HepG2 (cell line): ENCODE measurements around the gene NLRP8. TPM values are rescaled to one million over a fixed set of nuclear protein-coding genes. Genes with fewer than 3 reads are reported as not detected.

Source experiments
- ATAC-seq: fragments of 200-7000 bp; cut with Tn5 transposase; 3 replicates; pipeline ENCODE4 v1.9.1; 2020; ENCODE audit warnings: mild to moderate bottlenecking, moderate library complexity
- BruUV-seq: library from RNA; stranded (reverse); fragments of 400-500 nt; replicated peaks from 2 replicates; lab custom pipeline; 2021; lab: Mats Ljungman, UMichigan
- CTCF ChIA-PET: fragments of 300-600 bp; formaldehyde crosslinking; extraction: SDS; loops from one replicate; lab custom pipeline; 2021; ENCODE audit warnings: low total read pairs, inconsistent platforms, low intra/inter-chr PET ratio; lab: Yijun Ruan, JAX
- POLR2A ChIA-PET: fragments of 350-600 bp; sonication (Branson Sonifier 250); formaldehyde crosslinking; loops from one replicate; lab custom pipeline; 2020; ENCODE audit warnings: antibody characterized with exemption, inconsistent platforms; lab: Yijun Ruan, JAX
- DNase-seq: peaks from one replicate; pipeline ENCODE4 v3.0.0-alpha.2; 2015; ENCODE audit warnings: low spot score
- FAIRE-seq: peaks from 3 replicates; lab custom pipeline; 2011; peaks lifted over from hg19 to GRCh38; lab: Jason Lieb, UNC
- H2AFZ ChIP-seq: one replicate; pipeline ENCODE4 v1.6.1; 2011; ENCODE audit warnings: low read length, inconsistent platforms
- H3K27ac ChIP-seq: fragments of 300-600 bp; 3 replicates; pipeline ENCODE4 v1.8.0; 2011; ENCODE audit warnings: mixed run types, mild to moderate bottlenecking, mixed read lengths, low read length, inconsistent platforms; ENCODE audit not compliant: insufficient read depth; ENCODE audit errors: extremely low read length
- H3K27me3 ChIP-seq, 2 experiments: fragments of 200-600 bp in 1 of 2; 2 replicates in 1 of 2; 3 replicates in 1 of 2; pipeline versions ENCODE4 v1.6.0 to v1.8.0; 2011; ENCODE audit warnings: low read length in 2 of 2, mild to moderate bottlenecking in 2 of 2, moderate library complexity in 2 of 2, inconsistent platforms in 1 of 2; ENCODE audit not compliant: insufficient read depth in 2 of 2, control insufficient read depth in 1 of 2
- H3K36me3 ChIP-seq, 2 experiments: fragments of 200-600 bp in 1 of 2; replicated peaks in 1 of 2; 2 replicates in 1 of 2; 3 replicates in 1 of 2; pipeline versions ENCODE4 v1.5.1 to v1.8.0; 2011; ENCODE audit warnings: low read length in 2 of 2, inconsistent platforms in 1 of 2; ENCODE audit not compliant: insufficient read depth in 2 of 2, control insufficient read depth in 1 of 2
- H3K4me1 ChIP-seq: 2 replicates; pipeline ENCODE4 v1.5.1; 2012; ENCODE audit warnings: low read length, inconsistent platforms; ENCODE audit not compliant: insufficient read depth
- H3K4me2 ChIP-seq: 2 replicates; pipeline ENCODE4 v1.6.0; 2011; ENCODE audit warnings: low read depth, low read length, inconsistent platforms
- H3K4me3 ChIP-seq, 3 experiments: fragments of 200-600 bp in 1 of 3; sonication (generic), shearing (Covaris generic) in 1 of 3; replicated peaks in 1 of 3; 2 replicates each; pipeline ENCODE4 v1.5.1; 2011 to 2016; ENCODE audit warnings: low read length in 3 of 3, inconsistent platforms in 2 of 3, low read depth in 2 of 3, mild to moderate bottlenecking in 2 of 3, control low read depth in 1 of 3, mixed read lengths in 1 of 3; ENCODE audit not compliant: insufficient read depth in 1 of 3
- H3K79me2 ChIP-seq: one replicate; pipeline ENCODE4 v1.6.1; 2011; ENCODE audit warnings: low read length, inconsistent platforms; ENCODE audit not compliant: insufficient read depth
- H3K9ac ChIP-seq: 2 replicates; pipeline ENCODE4 v1.6.0; 2011; ENCODE audit warnings: mild to moderate bottlenecking, low read depth, low read length, inconsistent platforms; ENCODE audit not compliant: insufficient read depth
- H3K9me3 ChIP-seq: 2 replicates; pipeline ENCODE4 v1.5.1; 2012; ENCODE audit warnings: mild to moderate bottlenecking, low read length
- H4K20me1 ChIP-seq: 2 replicates; pipeline ENCODE4 v1.6.0; 2011; ENCODE audit warnings: inconsistent platforms, mild to moderate bottlenecking, low read length, moderate library complexity; ENCODE audit not compliant: insufficient read depth
- DPF2 ChIP-seq: sonication (generic); formaldehyde crosslinking; IDR thresholded peaks from 2 replicates; pipeline ENCODE4 v1.4.0; 2020; ENCODE audit warnings: mild to moderate bottlenecking, low read depth, missing genetic modification reagents, borderline replicate concordance
- MAZ ChIP-seq, 2 experiments: sonication (generic) in 1 of 2; formaldehyde crosslinking in 1 of 2; IDR thresholded peaks; 2 replicates each; pipeline versions ENCODE4 v1.5.0 to v1.6.1; 2012 to 2020; ENCODE audit warnings: low read depth in 2 of 2, mild to moderate bottlenecking in 2 of 2, borderline replicate concordance in 1 of 2, improper control_type of control experiment in 1 of 2, low read length in 1 of 2, missing genetic modification reagents in 1 of 2, moderate library complexity in 1 of 2
- NAIF1 ChIP-seq: sonication (generic); formaldehyde crosslinking; IDR thresholded peaks from 2 replicates; pipeline ENCODE4 v1.5.0; 2020; ENCODE audit warnings: mild to moderate bottlenecking, missing genetic modification reagents, borderline replicate concordance
- NR2F1 ChIP-seq, 2 experiments: fragments of 450-650 bp in 1 of 2; formaldehyde crosslinking in 1 of 2; IDR thresholded peaks; 2 replicates each; pipeline versions ENCODE4 v1.5.0 to v1.6.1; 2016 to 2020; ENCODE audit warnings: mild to moderate bottlenecking in 1 of 2, missing compliant biosample characterization in 1 of 2, missing genetic modification reagents in 1 of 2, moderate library complexity in 1 of 2
- POGZ ChIP-seq: sonication (generic); formaldehyde crosslinking; IDR thresholded peaks from 2 replicates; pipeline ENCODE4 v1.4.0; 2020; ENCODE audit warnings: mild to moderate bottlenecking, missing genetic modification reagents
- SMAD3 ChIP-seq: sonication (generic); formaldehyde crosslinking; IDR thresholded peaks from 2 replicates; pipeline ENCODE4 v1.4.0; 2020; ENCODE audit warnings: missing genetic modification reagents
- ZBTB1 ChIP-seq: sonication (generic); formaldehyde crosslinking; IDR thresholded peaks from 2 replicates; pipeline ENCODE4 v1.4.0; 2020; ENCODE audit warnings: missing genetic modification reagents, borderline replicate concordance
- ZNF766 ChIP-seq: sonication (generic); formaldehyde crosslinking; IDR thresholded peaks from 2 replicates; pipeline ENCODE4 v1.5.0; 2020; ENCODE audit warnings: missing genetic modification reagents, borderline replicate concordance
- WGBS: methylation state at CpG from one replicate; pipeline ENCODE4 v1.1.6; 2017; ENCODE audit warnings: low lambda C conversion rate; 5-methylcytosine and 5-hydroxymethylcytosine counted together
- in situ Hi-C: cut with HindIII; loops from 2 replicates; pipeline ENCODE4 v1.10.0; 2017; ENCODE audit warnings: low pct_unique_long_range_greater_than_20kb; ENCODE audit not compliant: extremely low pct_ligation_motif_present
- intact Hi-C: fragments of 100-400 bp; cut with micrococcal nuclease; formaldehyde crosslinking; loops from one replicate; pipeline ENCODE4 v1.10.0; 2022; ENCODE audit not compliant: unreplicated experiment
- polyA plus RNA-seq, 8 experiments: library from polyadenylated mRNA; depleted of rRNA in 3 of 8; stranded (reverse) in 7 of 8; unstranded in 1 of 8; fragments of >200 nt; fragmentation: Illumina TruSeq in 4 of 8; extraction: Trizol in 4 of 8; gene quantifications; 2 replicates each; pipeline versions ENCODE4 v1.2.1 to v1.2.3, GENCODE V29; 2011 to 2016; ENCODE audit warnings: low read depth in 4 of 8, missing spikeins in 1 of 8, mixed read lengths in 1 of 8; ENCODE audit not compliant: insufficient read depth in 1 of 8
- total RNA-seq, 5 experiments: library from RNA; depleted of rRNA; stranded (reverse); fragments of >200 nt; fragmentation: Illumina TruSeq; extraction: Trizol; gene quantifications; 2 replicates each; pipeline ENCODE4 v1.2.3, GENCODE V29; 2016; ENCODE audit warnings: low read depth in 1 of 5
- TF ChIP-seq, protein P1 (sequence below): sonication (generic); formaldehyde crosslinking; IDR thresholded peaks from 2 replicates; pipeline ENCODE4 v1.4.0; 2020; ENCODE audit warnings: low read depth, missing genetic modification reagents
- TF ChIP-seq, protein P2 (sequence below), 2 experiments: sonication (generic) in 1 of 2; formaldehyde crosslinking in 1 of 2; IDR thresholded peaks; 2 replicates each; pipeline versions ENCODE4 v1.4.0 to v1.6.1; 2016 to 2020; ENCODE audit warnings: borderline replicate concordance in 1 of 2, low read depth in 1 of 2, mild to moderate bottlenecking in 1 of 2, missing genetic modification reagents in 1 of 2
- TF ChIP-seq, protein P3 (sequence below): sonication (generic); formaldehyde crosslinking; IDR thresholded peaks from 2 replicates; pipeline ENCODE4 v1.4.0; 2020; ENCODE audit warnings: mild to moderate bottlenecking, missing genetic modification reagents

NLRP8 gene
- total and polyA plus RNA-seq, 2 of the 13 experiments (the other 11 are each of a cell fraction or from before 2014, with no cell fraction given) = not detected

DNA sequence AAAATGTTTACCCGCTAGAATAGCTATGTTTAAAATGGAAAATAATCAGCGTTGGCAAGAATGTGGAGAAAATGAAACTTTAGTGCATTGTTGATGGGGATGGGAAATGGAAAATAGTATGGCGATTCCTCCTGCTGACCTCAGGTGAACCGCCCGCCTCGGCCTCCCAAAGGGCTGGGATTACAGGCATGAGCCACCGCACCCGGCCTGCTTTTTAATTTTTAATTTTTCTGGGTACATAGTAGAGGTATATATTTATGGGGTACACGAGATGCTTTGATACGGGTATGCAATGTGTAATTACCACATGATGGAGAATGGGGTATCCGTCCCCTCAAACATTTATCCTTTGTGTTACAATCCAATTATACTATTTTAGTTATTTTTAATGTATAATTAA lies 7.3 kb upstream of the NLRP8 start:
- H3K27ac ChIP-seq = no peak overlapping the region
- H3K27me3 ChIP-seq = peaks cover 0 to 6% of the 10 kb centered on the region in 2 experiments; a peak in 3 of 5 replicates
- no peak overlapping the region for H3K9ac ChIP-seq
- BruUV-seq = no TSS peak
- H3K9me3 ChIP-seq = no peaks in the 10 kb centered on the region
- FAIRE-seq = no peak
- no peak for ATAC-seq
- no peaks in the 10 kb centered on the region for H3K4me1 ChIP-seq
- intact Hi-C loops (loop anchor here (10.0 kb wide), 1 partner anchor 644 kb away; no protein-coding TSS in a partner anchor), in situ Hi-C loops (no loop called here)
- no peaks in the 10 kb centered on the region for H3K36me3 ChIP-seq
- no peaks in the 10 kb centered on the region for H4K20me1 ChIP-seq
- no peaks in the 10 kb centered on the region for H3K79me2 ChIP-seq
- no peak for DNase-seq
- whole genome bisulfite sequencing = 33% methylated on average over 11 of the region's 11 CpGs
- H3K4me3 ChIP-seq = no peak overlapping the region
- no peak overlapping the region for H3K4me2 ChIP-seq
- CTCF ChIA-PET = no interaction called here
- no peak overlapping the region for H2AFZ ChIP-seq
- POLR2A ChIA-PET = no interaction called here
- TF ChIP-seq MAZ (IDR thresholded peaks at IDR 0.05; ENCODE audit: borderline replicate concordance, low read depth, low read length) = no peak
- TF ChIP-seq MAZ (CRISPR knock-in tag; IDR thresholded peaks at IDR 0.05; ENCODE audit: low read depth) = no peak
- TF ChIP-seq ZNF766 (CRISPR knock-in tag) = no peak
- TF ChIP-seq, protein P1, sequence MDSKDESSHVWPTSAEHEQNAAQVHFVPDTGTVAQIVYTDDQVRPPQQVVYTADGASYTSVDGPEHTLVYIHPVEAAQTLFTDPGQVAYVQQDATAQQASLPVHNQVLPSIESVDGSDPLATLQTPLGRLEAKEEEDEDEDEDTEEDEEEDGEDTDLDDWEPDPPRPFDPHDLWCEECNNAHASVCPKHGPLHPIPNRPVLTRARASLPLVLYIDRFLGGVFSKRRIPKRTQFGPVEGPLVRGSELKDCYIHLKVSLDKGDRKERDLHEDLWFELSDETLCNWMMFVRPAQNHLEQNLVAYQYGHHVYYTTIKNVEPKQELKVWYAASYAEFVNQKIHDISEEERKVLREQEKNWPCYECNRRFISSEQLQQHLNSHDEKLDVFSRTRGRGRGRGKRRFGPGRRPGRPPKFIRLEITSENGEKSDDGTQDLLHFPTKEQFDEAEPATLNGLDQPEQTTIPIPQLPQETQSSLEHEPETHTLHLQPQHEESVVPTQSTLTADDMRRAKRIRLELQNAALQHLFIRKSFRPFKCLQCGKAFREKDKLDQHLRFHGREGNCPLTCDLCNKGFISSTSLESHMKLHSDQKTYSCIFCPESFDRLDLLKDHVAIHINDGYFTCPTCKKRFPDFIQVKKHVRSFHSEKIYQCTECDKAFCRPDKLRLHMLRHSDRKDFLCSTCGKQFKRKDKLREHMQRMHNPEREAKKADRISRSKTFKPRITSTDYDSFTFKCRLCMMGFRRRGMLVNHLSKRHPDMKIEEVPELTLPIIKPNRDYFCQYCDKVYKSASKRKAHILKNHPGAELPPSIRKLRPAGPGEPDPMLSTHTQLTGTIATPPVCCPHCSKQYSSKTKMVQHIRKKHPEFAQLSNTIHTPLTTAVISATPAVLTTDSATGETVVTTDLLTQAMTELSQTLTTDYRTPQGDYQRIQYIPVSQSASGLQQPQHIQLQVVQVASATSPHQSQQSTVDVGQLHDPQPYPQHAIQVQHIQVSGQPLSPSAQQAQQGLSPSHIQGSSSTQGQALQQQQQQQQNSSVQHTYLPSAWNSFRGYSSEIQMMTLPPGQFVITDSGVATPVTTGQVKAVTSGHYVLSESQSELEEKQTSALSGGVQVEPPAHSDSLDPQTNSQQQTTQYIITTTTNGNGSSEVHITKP (CRISPR knock-in tag) = no peak
- TF ChIP-seq ZBTB1 (CRISPR knock-in tag) = no peak
- TF ChIP-seq NR2F1 (CRISPR knock-in tag; IDR thresholded peaks at IDR 0.05) = no peak
- no peak for TF ChIP-seq DPF2
- no peak for TF ChIP-seq POGZ (CRISPR knock-in tag)
- TF ChIP-seq, protein P2, sequence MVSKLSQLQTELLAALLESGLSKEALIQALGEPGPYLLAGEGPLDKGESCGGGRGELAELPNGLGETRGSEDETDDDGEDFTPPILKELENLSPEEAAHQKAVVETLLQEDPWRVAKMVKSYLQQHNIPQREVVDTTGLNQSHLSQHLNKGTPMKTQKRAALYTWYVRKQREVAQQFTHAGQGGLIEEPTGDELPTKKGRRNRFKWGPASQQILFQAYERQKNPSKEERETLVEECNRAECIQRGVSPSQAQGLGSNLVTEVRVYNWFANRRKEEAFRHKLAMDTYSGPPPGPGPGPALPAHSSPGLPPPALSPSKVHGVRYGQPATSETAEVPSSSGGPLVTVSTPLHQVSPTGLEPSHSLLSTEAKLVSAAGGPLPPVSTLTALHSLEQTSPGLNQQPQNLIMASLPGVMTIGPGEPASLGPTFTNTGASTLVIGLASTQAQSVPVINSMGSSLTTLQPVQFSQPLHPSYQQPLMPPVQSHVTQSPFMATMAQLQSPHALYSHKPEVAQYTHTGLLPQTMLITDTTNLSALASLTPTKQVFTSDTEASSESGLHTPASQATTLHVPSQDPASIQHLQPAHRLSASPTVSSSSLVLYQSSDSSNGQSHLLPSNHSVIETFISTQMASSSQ (IDR thresholded peaks at IDR 0.05; ENCODE audit: low read depth) = no peak
- TF ChIP-seq, protein P2 (CRISPR knock-in tag; IDR thresholded peaks at IDR 0.05; ENCODE audit: borderline replicate concordance) = no peak
- TF ChIP-seq, protein P3, sequence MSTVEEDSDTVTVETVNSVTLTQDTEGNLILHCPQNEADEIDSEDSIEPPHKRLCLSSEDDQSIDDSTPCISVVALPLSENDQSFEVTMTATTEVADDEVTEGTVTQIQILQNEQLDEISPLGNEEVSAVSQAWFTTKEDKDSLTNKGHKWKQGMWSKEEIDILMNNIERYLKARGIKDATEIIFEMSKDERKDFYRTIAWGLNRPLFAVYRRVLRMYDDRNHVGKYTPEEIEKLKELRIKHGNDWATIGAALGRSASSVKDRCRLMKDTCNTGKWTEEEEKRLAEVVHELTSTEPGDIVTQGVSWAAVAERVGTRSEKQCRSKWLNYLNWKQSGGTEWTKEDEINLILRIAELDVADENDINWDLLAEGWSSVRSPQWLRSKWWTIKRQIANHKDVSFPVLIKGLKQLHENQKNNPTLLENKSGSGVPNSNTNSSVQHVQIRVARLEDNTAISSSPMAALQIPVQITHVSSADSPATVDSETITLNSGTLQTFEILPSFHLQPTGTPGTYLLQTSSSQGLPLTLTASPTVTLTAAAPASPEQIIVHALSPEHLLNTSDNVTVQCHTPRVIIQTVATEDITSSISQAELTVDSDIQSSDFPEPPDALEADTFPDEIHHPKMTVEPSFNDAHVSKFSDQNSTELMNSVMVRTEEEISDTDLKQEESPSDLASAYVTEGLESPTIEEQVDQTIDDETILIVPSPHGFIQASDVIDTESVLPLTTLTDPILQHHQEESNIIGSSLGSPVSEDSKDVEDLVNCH (CRISPR knock-in tag) = no peak
- TF ChIP-seq SMAD3 = no peak
- no peak for TF ChIP-seq NAIF1 (CRISPR knock-in tag)
